MCF 10A (cell line): ENCODE measurements around the gene VAPA. TPM values are rescaled to one million over a fixed set of nuclear protein-coding genes. Genes with fewer than 3 reads are reported as not detected.

Experiments used
- BruUV-seq: library from RNA; stranded (reverse); fragments of 400-500 nt; replicated peaks from 2 replicates; lab custom pipeline; 2021; lab: Mats Ljungman, UMichigan
- CTCF ChIA-PET: fragments of 300-600 bp; sonication (Branson Sonifier 250); formaldehyde crosslinking; extraction: SDS; loops from one replicate; lab custom pipeline; 2021; ENCODE audit warnings: antibody characterized with exemption, inconsistent platforms; lab: Yijun Ruan, JAX
- POLR2A ChIA-PET: fragments of 300-600, 350-650 bp; sonication (Branson Sonifier 250); formaldehyde crosslinking; extraction: SDS; loops from one replicate; lab custom pipeline; 2020; ENCODE audit warnings: antibody characterized with exemption, inconsistent platforms; lab: Yijun Ruan, JAX
- DNase-seq: peaks from one replicate; pipeline ENCODE4 v3.0.0-alpha.2; 2018; ENCODE audit not compliant: unreplicated experiment
- H3K27ac Mint-ChIP-seq: one replicate; pipeline ENCODE4 v1.8.0; 2022; ENCODE audit warnings: mild to moderate bottlenecking, low read depth, mixed read lengths; ENCODE audit not compliant: unreplicated experiment
- H3K27me3 Mint-ChIP-seq: one replicate; pipeline ENCODE4 v1.8.0; 2022; ENCODE audit warnings: mixed read lengths; ENCODE audit not compliant: insufficient read depth, unreplicated experiment
- H3K36me3 Mint-ChIP-seq: one replicate; pipeline ENCODE4 v1.8.0; 2022; ENCODE audit warnings: mild to moderate bottlenecking, moderate library complexity, mixed read lengths; ENCODE audit not compliant: insufficient read depth, unreplicated experiment
- H3K4me1 Mint-ChIP-seq: one replicate; pipeline ENCODE4 v1.8.0; 2022; ENCODE audit warnings: mixed read lengths; ENCODE audit not compliant: insufficient read depth, unreplicated experiment
- H3K4me3 Mint-ChIP-seq: one replicate; pipeline ENCODE4 v1.8.0; 2022; ENCODE audit warnings: mild to moderate bottlenecking, moderate library complexity, mixed read lengths; ENCODE audit not compliant: unreplicated experiment
- H3K9me3 Mint-ChIP-seq: one replicate; pipeline ENCODE4 v1.8.0; 2022; ENCODE audit warnings: mixed read lengths; ENCODE audit not compliant: unreplicated experiment
- CTCF ChIP-seq: fragments of 200-600 bp; IDR thresholded peaks from one replicate; pipeline ENCODE4 v1.8.0; 2022; ENCODE audit warnings: antibody characterized with exemption, mild to moderate bottlenecking; ENCODE audit not compliant: unreplicated experiment
- intact Hi-C: fragments of 100-400 bp; cut with micrococcal nuclease; formaldehyde crosslinking; loops from 2 replicates; pipeline ENCODE4 v1.14.1; 2022
- total RNA-seq: library from RNA; stranded (reverse); gene quantifications from 2 replicates; pipeline ENCODE4 v1.2.3, GENCODE V29; 2022

The VAPA gene
- total RNA-seq, 1 experiment from 2014 or later: 286 TPM

GRCh38 chr18:9992973-9993520, 79.2 kb downstream of the VAPA start:
- H3K27ac Mint-ChIP-seq: no peak overlapping the region
- H3K4me3 Mint-ChIP-seq: no peak overlapping the region
- H3K27me3 Mint-ChIP-seq: peaks cover 17% of the 10 kb centered on the region
- TF ChIP-seq CTCF: no peak
- POLR2A ChIA-PET: no interaction called here
- no TSS peak for BruUV-seq
- no peaks in the 10 kb centered on the region for H3K4me1 Mint-ChIP-seq
- no peaks in the 10 kb centered on the region for H3K36me3 Mint-ChIP-seq
- intact Hi-C loops: no loop called here
- peaks cover 3% of the 10 kb centered on the region for H3K9me3 Mint-ChIP-seq
- no peak for DNase-seq
- CTCF ChIA-PET: no interaction called here

GRCh38 chr18:9993521-9994025, 79.8 kb downstream of the VAPA start:
- TF ChIP-seq CTCF: no peak
- intact Hi-C loops: no loop called here
- peaks cover 17% of the 10 kb centered on the region for H3K27me3 Mint-ChIP-seq
- BruUV-seq: no TSS peak
- ChIA-PET POLR2A (no interaction called here), CTCF (no interaction called here)
- no peaks in the 10 kb centered on the region for H3K4me1 Mint-ChIP-seq
- no peaks in the 10 kb centered on the region for H3K36me3 Mint-ChIP-seq
- DNase-seq: no peak
- H3K9me3 Mint-ChIP-seq: peaks cover 9% of the 10 kb centered on the region
- no peak overlapping the region for H3K4me3 Mint-ChIP-seq
- no peak overlapping the region for H3K27ac Mint-ChIP-seq

- Mint-ChIP-seq H3K36me3 (no peaks in the 10 kb centered on the region), H3K4me3 (no peak overlapping the region), H3K9me3 (peaks cover 11% of the 10 kb centered on the region), H3K27me3 (peaks cover 17% of the 10 kb centered on the region), H3K4me1 (no peaks in the 10 kb centered on the region), H3K27ac (no peak overlapping the region)
- CTCF ChIA-PET: no interaction called here
- BruUV-seq: no TSS peak
- POLR2A ChIA-PET: interaction anchor here (0.5 kb wide), 1 partner anchor 22 kb away, joined by 3 read pairs; no protein-coding TSS in a partner anchor
- DNase-seq: no peak
- intact Hi-C loops: no loop called here
- no peak for TF ChIP-seq CTCF
Measured at GRCh38 chr18:9994026-9994570, 80.3 kb downstream of the VAPA start.

GRCh38 chr18:9994701-9995235, 81.0 kb downstream of the VAPA start:
- CTCF ChIA-PET: interaction anchor here (0.7 to 1.3 kb wide), 3 partner anchors 11 to 523 kb away, joined by 3 read pairs; no protein-coding TSS in a partner anchor
- Mint-ChIP-seq H3K4me1 (no peaks in the 10 kb centered on the region), H3K9me3 (peaks cover 18% of the 10 kb centered on the region), H3K27ac (no peak overlapping the region), H3K36me3 (no peaks in the 10 kb centered on the region), H3K4me3 (no peak overlapping the region), H3K27me3 (peaks cover 17% of the 10 kb centered on the region)
- intact Hi-C loops: no loop called here
- no peak for TF ChIP-seq CTCF
- BruUV-seq: no TSS peak
- no peak for DNase-seq
- POLR2A ChIA-PET: interaction anchor here (0.5 kb wide), 1 partner anchor 22 kb away, joined by 3 read pairs; no protein-coding TSS in a partner anchor
